ENCODE measurements around the gene MARCHF6.

- TF ChIP-seq POLR2A (IDR thresholded peaks at IDR 0.05) = no peak
- no peak for TF ChIP-seq CTCF (IDR thresholded peaks at IDR 0.05)
These were observed 47.3 kb downstream of the MARCHF6 start for GRCh38 chr5:10400831-10401230.

Measured in esophagus squamous epithelium (tissue), 4 donors.